GM18517 (cell line): ENCODE measurements around the gene DNASE1L3.

Source experiments
- ATAC-seq: cut with Tn5 transposase; IDR thresholded peaks from one replicate; pipeline ENCODE4 v1.9.1; 2021; ENCODE audit warnings: mild to moderate bottlenecking, moderate library complexity; ENCODE audit not compliant: unreplicated experiment

DNASE1L3 gene

GRCh38 chr3:58164199-58164879 lies 46.4 kb downstream of the DNASE1L3 start:
- no peak for ATAC-seq

DNA sequence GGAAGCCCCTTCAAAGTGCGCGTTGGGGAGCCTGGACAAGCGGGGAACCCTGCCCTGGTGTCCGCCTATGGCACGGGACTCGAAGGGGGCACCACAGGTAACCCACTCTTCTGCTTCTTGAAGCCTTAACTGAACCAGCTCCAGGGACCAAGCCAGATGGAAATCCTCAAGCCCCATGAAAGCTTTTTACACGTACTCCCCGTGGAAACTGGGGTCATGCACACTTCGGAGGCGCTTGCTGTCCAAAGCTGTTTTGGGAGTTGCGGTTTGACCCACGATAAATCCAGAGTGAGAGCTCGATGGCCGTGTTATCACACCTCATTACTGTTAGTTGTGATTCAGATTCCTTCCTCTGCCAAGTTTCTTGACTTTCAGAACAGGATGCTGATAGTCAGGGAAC lies 47.5 kb downstream of the DNASE1L3 start:
- ATAC-seq: no peak

GRCh38 chr3:58161435-58162398 lies 49.1 kb downstream of the DNASE1L3 start:
- no peak for ATAC-seq

- ATAC-seq: no peak
Observed at GRCh38 chr3:58160399-58160798, 50.4 kb downstream of the DNASE1L3 start.

GRCh38 chr3:58158442-58159153 lies 52.2 kb downstream of the DNASE1L3 start:
- ATAC-seq: no peak

DNA sequence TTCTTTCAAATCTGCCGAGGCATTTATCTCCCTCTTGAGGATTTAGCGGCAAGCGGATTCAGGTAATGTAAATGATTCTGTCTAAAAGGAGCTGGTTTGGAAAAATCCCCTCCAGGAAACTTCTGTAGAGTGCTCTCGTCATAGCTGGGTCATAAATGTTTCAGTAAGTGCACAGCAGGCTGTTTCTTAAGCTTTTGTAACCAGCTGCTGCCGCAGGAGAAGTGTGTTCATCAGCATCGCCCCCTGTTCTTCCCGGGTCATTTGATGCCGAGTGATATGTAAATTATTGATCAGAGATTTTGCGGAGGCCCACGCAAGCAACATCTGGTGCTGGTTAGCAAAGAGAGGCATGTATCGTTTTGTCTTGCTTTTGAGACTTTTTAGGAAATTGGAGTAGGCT lies 53.1 kb downstream of the DNASE1L3 start:
- ATAC-seq: no peak

DNA sequence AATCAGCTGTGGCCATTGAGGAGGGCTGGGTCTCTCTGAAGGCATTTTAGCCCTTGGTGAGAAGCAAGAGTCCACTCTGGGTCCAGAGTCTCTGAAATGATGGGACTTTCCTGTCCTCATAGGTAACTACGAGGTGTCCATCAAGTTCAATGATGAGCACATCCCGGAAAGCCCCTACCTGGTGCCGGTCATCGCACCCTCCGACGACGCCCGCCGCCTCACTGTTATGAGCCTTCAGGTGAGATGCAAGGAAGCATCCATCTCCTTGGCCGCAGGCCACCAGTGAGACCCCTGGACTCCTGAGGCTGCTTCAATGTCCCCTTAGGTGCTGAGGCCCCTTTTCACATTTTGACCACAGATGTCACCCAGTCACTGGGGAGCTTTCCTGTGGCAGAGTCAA lies 54.9 kb downstream of the DNASE1L3 start:
- ATAC-seq: no peak

DNA sequence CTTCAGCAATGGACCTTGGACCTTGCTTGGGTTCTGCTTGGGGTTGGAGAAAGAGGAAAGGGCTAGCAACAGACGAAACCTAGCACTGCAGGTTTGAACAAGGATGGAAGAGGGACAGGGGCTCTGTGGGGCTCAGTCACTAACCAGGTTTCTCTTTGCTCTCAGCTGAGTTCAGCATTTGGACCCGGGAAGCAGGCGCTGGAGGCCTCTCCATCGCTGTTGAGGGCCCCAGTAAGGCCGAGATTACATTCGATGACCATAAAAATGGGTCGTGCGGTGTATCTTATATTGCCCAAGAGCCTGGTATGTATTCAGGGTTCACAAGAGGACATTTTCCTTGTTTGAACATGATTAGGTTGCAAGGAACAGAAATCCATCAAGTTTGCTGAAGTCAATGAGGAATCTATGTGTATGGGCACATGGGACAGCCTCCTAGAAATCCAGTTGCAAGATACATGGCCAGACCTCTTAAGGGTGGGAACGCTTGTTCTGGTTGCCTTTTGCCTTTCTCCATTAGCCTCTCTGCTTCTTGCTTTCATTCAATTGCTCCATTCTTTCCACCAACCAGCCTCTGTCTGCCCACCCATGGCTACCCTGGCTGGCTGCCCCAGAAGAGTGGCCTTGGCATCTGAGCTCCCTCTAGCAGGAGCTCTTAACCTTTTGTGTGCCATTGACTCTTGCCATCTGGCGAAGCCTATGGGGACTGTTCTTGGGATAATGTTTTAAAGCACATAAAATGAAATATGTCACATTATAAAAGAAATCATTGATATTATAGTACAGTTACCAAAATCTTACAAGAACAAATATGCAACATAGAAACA lies 55.9 kb downstream of the DNASE1L3 start:
- ATAC-seq: no peak

- no peak for ATAC-seq
Observed at GRCh38 chr3:58153371-58153770, 57.4 kb downstream of the DNASE1L3 start.

GRCh38 chr3:58152225-58153015 lies 58.4 kb downstream of the DNASE1L3 start:
- no peak for ATAC-seq

DNA sequence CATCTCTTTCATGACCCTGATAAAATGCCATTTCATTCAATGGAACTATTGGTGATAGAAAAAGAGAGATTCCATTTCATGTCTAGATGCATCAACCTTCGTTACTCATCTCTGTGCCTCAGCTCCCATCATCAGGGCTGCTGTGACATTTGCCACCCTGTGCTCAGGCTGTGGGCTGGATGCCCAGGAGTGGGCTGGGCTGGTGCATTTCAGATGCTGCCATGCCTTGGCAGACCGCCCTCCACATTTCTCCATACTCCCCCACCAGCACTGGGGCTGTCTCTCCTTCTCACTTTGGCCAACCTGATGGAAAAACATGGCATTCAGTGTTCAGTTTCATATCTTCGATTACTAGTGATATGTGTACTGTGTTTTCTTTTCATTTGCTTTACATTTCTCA lies 59.1 kb downstream of the DNASE1L3 start:
- ATAC-seq: no peak

- no peak for ATAC-seq
Observed at GRCh38 chr3:58150810-58151199, 60.0 kb downstream of the DNASE1L3 start.

GRCh38 chr3:58150130-58150809 lies 60.5 kb downstream of the DNASE1L3 start:
- no peak for ATAC-seq

DNA sequence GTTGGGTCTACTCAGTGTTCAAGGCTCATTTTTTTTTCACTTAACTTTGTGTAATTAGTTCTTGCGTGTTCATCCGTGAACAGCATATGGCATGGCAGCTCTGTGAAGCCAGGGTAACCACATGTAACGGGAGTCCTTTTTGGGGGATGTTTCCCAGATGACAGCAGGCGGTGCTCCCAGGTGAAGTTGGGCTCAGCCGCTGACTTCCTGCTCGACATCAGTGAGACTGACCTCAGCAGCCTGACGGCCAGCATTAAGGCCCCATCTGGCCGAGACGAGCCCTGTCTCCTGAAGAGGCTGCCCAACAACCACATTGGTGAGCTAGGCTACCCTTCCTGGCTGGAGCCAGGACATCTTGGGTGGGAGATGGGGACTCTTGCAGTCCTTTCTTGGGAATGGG lies 62.7 kb downstream of the DNASE1L3 start:
- ATAC-seq: no peak

DNA sequence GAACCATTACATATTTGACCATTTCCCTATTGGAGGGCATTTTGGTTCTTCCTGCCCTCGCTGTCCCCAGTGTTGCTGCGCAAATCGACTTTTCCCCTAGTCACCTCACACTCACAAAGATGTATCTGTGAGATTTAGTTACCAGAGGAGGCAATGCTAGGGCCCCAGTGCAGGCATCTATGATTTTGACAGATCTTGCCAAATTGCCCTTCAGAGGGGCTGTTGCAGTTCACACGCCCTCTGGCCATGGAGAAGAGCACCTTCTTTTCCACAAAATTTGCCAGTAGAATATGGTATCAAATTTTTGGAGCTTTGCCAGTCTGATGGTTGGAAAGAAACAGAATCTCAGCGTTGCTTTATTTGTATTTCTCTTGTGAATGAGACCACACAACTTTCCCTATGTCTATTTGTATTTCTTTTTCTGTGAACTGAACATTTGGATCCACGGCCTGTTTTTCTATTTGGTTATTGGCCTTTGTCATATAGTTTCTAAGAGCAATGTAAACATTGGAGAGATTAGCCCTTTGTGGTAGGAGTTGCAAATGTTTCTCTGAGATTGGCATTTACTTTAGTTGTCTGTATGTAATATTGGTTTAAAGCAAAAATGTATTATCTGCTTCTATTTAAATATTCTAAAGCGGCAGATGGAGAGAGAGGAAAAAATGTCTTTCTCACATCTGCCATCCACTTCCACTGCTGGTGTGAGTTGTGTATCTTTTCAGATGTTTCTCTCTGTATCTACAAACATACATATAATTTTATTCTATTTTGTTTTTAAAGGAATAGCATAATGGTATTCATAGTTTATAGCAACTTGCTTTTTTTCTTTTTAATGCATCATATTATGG lies 66.1 kb downstream of the DNASE1L3 start:
- ATAC-seq: no peak

DNA sequence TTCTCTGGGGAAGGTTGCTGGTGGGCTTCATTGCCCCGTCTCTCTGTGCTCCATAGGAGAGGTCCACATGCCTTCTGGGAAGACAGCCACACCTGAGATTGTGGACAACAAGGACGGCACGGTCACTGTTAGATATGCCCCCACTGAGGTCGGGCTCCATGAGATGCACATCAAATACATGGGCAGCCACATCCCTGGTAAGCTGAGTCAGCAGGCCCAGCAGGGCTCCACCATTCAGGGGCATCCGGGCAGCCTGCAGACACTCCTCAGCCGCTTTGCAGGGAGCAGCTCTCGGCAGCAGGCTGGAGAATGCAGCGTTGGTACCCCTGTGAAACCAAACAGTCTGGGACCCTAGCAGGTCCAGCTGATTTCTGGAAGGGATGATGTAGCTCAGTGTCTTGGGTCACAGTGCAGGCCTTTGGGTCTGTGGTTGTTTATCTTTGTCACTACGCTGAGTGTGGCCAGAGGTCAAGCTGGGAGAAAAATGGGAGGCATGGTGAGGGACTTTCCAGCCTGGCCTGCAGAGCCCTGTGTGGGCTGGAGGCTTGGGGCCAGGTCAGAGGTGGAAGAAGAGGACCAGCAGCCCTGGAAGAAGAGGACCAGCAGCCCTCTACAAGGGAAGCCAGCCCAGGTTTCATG lies 67.2 kb downstream of the DNASE1L3 start:
- no peak for ATAC-seq
